NT2/D1 (cell line): Measurements from ENCODE around the gene RNF44.

Source experiments
- SUZ12 ChIP-seq: IDR thresholded peaks from 2 replicates; pipeline ENCODE4 v1.6.1; 2011; ENCODE audit not compliant: insufficient read length, insufficient read depth; ENCODE audit errors: extremely low read depth
- YY1 ChIP-seq: IDR thresholded peaks from 2 replicates; pipeline ENCODE4 v1.6.1; 2011; ENCODE audit not compliant: insufficient read length, insufficient read depth
- ZNF274 ChIP-seq: IDR thresholded peaks from 2 replicates; pipeline ENCODE4 v1.6.1; 2011; ENCODE audit warnings: mild to moderate bottlenecking, low read depth, low read length

DNA sequence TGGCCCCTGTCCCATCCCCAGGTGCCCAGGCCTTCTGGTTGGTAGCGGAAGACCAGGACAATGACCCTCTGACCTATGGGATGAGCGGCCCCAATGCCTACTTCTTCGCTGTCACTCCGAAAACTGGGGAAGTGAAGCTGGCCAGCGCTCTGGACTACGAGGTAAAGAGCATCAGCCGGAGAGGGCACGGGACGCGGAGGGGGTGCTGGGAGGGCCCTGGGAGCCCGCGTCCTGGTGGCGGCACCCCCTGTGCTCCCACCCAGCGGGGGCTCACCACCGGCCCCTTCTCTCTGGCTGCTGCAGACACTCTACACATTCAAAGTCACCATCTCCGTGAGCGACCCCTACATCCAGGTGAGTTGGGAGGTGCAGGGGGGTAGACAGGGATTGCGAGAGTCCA lies 31.5 kb upstream of the RNF44 start:
- TF ChIP-seq YY1: no peak
- no peak for TF ChIP-seq ZNF274
- TF ChIP-seq SUZ12: no peak
